PFSK-1 (cell line): Measurements from ENCODE around the gene PHKA2.

Experiments
- FOXP2 ChIP-seq: optimal IDR thresholded peaks from 2 replicates; pipeline ENCODE3; 2011; ENCODE audit warnings: borderline replicate concordance, control low read depth, inconsistent platforms; ENCODE audit not compliant: insufficient read depth; ENCODE audit errors: extremely low read length, extremely low read depth
- POLR2AphosphoS5 ChIP-seq: IDR thresholded peaks from 2 replicates; pipeline ENCODE4 v1.6.1; 2012; ENCODE audit warnings: low read depth, mild to moderate bottlenecking, control low read depth, low read length, moderate library complexity
- REST ChIP-seq, 2 experiments: IDR thresholded peaks; 2 replicates each; pipeline versions ENCODE4 v1.6.1 to v1.8.0; 2011 to 2012; ENCODE audit warnings: low read depth in 2 of 2, low read length in 2 of 2, control low read depth in 1 of 2, inconsistent platforms in 1 of 2, mild to moderate bottlenecking in 1 of 2, moderate library complexity in 1 of 2; ENCODE audit not compliant: insufficient read depth in 1 of 2
- SIN3A ChIP-seq: IDR thresholded peaks from 2 replicates; pipeline ENCODE4 v1.6.1; 2012; ENCODE audit warnings: mild to moderate bottlenecking, low read length, moderate library complexity, borderline replicate concordance; ENCODE audit not compliant: insufficient read depth
- TAF1 ChIP-seq: IDR thresholded peaks from 2 replicates; pipeline ENCODE4 v1.6.1; 2012; ENCODE audit warnings: low read length, control low read depth, borderline replicate concordance; ENCODE audit not compliant: insufficient read depth

Gene PHKA2

GRCh38 chrX:18899796-18900380 is 84.0 kb downstream of the PHKA2 start:
- TF ChIP-seq POLR2AphosphoS5 (no peak), TAF1 (no peak), SIN3A (no peak), REST (IDR thresholded peaks at IDR 0.05; ENCODE audit: insufficient read depth in 1 of 2, low read depth in 2 of 2, low read length in 2 of 2) (no peak), FOXP2 (no peak)

- no peak for TF ChIP-seq SIN3A
- no peak for TF ChIP-seq POLR2AphosphoS5
- TF ChIP-seq REST (IDR thresholded peaks at IDR 0.05; ENCODE audit: insufficient read depth in 1 of 2, low read depth in 2 of 2, low read length in 2 of 2), result no peak
- TF ChIP-seq TAF1, result no peak
- no peak for TF ChIP-seq FOXP2
These were observed 85.4 kb downstream of the PHKA2 start for GRCh38 chrX:18898492-18898891.

GRCh38 chrX:18898091-18898490 is 85.8 kb downstream of the PHKA2 start:
- TF ChIP-seq REST (IDR thresholded peaks at IDR 0.05; ENCODE audit: insufficient read depth in 1 of 2, low read depth in 2 of 2, low read length in 2 of 2) (no peak), TAF1 (no peak), FOXP2 (no peak), POLR2AphosphoS5 (no peak), SIN3A (no peak)

- TF ChIP-seq FOXP2 (no peak), POLR2AphosphoS5 (no peak), TAF1 (no peak), SIN3A (no peak), REST (IDR thresholded peaks at IDR 0.05; ENCODE audit: insufficient read depth in 1 of 2, low read depth in 2 of 2, low read length in 2 of 2) (no peak)
These were observed 86.3 kb downstream of the PHKA2 start for GRCh38 chrX:18897611-18898010.
